HG03378 (cell line): ENCODE data around the gene KEL.

ENCODE experiments used
- ATAC-seq: cut with Tn5 transposase; IDR thresholded peaks from one replicate; pipeline ENCODE4 v1.9.1; 2021; ENCODE audit warnings: mild to moderate bottlenecking, moderate library complexity; ENCODE audit not compliant: unreplicated experiment

The KEL gene

DNA sequence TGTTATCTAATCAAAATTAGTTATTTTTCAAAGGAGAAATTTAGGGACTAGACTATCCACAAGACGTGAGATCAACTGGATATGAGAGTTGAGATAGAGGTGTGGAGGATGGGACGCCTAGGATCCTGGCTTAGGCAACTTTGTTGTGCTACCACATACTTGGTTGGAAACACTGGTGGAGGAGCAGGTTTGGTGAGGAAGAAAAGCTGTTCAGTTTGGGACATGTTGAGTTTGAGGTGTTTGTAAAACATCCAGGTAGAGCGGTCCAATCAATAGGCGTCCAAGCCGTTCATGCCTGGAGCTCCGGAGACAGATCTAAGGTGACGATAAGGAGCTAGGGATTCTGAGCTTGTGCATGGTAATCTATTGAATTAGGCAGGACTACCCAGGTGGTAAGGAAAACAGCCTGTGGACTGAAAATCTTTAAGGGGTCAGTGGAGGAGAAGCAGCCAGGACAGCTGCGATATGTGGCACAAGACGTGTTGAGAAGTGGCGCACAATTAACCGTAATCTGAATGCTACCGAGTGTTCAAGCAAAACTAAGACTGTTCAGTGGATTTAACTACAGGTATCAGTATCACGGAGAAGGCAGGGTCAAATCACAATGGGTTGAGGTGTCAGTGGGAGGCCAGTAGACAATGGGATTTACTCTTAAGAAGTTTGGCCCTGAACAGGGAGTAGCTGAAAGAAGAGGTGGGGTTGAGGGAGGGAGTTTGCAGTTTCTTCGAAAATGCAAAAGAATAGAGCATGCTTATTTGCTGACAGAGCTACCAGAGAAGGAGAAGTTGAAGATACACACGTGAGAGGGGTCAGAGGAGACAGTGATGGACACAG is 60.5 kb downstream of the KEL start:
- ATAC-seq = no peak

- ATAC-seq = no peak
These were observed 62.5 kb downstream of the KEL start for GRCh38 chr7:142899661-142900060.

DNA sequence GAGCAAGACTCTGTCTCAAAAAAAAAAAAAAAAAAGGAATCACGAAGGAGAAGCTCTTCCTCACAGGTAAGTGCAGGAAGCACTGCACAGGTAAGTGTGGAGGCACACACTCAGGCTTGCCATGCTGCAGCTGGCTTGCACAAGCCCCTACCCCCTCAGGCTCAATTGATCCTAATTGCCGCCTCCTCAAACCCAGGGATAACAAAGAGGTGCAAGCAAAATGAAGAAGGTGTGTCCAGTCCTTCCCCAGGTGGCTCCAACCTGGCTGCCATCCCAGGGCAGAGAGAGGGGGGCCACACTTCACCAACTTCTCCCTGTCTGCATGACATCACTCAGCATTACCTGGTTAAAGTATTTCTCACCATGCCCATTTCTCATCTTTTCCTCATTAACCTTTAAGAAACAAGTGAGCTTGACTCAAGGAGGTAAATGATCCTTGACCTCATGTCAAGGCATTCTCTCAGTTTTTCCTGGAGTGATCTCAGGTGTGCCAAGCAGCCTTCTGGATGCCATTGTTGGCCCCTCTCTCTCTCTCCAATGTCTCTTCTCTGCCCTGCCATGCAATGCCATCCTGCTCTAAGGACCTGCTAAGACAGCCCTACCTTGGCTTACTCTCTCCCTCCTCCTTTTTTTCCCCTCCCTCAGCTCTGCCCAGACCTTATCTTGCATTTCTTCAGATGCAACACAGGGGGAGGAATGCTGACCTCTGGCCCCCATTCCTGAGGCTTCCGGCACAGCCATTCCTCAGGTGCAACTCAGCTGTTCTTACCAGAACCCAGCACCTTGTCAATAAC is 63.6 kb downstream of the KEL start:
- no peak for ATAC-seq

- ATAC-seq = no peak
These were observed 64.5 kb downstream of the KEL start for GRCh38 chr7:142897691-142898090.

DNA sequence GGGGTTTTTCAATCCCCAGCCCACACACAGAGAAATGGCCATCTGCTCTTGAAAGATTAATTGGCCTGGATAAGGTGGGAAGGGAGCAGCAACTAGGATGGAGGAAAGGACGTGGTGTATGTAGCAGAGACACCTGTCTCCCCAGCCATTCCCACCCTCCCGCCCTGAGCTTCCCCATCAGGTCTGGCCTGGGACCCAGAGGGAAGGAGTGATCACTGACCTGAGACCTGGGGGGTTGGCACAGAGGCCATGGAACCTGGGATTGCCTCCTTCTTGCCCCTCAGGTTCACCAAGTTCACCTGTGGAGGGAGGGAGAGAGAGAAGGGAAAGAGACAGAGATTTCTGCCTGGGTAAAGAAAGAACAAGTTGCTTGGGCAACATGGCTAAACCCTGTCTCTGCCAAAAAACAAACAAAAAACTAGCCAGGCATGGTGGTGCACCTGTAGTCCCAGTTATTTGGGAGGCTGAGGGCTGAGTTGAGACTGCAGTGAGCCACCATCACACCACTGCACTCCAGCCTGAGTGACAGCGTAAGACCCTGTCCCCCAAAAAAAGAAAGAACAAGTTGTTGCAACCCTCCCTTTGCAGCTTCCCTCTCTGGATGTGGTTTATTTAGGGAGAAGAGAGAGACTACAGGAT is 65.3 kb downstream of the KEL start:
- ATAC-seq = no peak

DNA sequence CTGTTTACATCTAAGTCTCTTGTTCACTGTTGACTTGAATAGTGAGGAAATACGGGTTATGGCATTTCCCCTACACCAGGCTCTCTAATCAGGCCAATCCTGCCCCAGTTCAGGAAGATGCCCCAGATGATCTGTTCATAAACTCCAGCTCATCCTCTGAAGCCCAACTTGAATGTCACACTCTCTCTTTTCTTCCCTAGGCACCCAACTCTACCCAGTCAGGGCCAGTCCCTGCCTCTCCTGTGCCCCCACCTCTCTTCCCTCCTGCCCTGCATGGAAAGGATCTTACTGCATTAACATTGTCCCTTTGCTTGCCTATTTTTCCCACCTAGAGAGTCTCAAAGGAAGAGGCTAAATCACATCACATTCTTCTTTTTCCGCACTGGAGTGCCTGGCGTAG is 66.0 kb downstream of the KEL start:
- ATAC-seq = no peak

- no peak for ATAC-seq
These were observed 67.1 kb downstream of the KEL start for GRCh38 chr7:142894985-142895593.

DNA sequence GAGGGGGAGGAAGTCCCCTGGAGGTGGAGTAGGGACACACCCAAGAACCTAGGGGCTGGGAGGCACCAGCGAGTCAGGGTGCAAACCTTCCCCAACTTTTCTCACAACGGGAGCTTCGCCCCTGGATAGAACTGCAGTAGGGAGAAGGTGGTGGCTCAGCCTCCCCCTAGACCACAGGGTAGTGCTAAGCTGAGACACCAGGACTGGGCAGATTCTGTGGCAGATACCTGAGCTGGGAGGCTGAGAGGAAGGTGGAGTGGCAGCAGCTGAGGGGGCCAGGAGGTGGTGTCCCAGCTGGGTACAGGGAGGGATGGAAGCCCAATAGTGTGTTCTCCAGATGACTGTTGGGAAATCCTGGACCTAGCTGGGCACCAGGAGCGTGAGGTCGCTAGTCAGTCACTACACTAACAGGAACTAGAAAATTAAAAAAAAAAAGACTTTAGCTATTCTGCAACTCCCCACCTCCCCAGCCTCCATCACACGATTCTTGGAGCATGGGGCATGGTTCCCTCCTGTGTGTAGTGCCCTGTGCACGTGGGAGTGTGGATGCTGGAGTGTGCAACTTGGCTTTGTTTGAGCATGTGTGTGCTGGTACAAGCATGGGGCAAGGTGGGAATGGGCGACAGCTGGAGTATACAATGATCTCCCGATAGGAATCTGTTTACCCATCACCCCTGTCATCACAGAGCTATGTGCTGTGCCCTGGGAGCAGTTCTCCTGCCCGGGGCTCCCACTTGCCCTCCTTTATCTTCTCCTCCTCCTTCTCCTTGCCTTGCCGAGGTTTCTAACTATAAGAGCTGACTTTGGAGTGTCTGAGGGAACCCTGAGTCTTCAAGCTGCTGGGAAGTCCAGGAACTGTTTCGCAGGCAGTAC is 67.8 kb downstream of the KEL start:
- ATAC-seq = no peak

- ATAC-seq = no peak
These were observed 69.2 kb downstream of the KEL start for GRCh38 chr7:142892951-142893350.

DNA sequence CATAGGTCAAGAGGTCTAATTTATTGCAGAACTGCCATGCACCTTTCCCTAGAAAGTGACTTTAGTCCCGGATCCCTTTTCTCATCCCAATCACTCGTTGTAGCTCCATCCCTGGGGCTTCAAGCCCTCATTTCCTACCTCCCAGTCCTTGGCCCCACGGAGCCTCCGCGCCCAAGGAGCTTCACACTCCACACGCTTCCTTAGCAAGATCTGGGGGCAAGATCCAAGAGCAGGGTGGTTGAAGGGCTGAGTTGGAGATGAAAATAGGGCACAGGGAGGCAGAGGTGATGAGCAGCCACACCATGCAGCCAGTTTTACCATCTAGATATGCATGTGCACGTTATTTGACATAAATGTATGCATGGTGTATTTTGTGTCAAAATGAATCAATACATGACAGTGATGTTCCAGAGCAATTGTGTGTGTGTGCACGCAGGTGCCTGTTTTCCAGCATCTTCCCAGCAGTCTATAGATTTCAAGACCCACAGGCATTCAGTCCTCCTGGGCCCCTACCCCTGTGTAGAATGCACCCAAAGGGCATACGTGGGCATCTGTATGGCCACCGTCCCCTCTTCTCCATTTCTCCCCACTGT is 70.6 kb downstream of the KEL start:
- ATAC-seq = no peak
